C4-2B (cell line): ENCODE results near the gene GPR183.

Experiments
- CTCF ChIP-seq: fragments of 450-650 bp; conservative IDR thresholded peaks from 2 replicates; pipeline ENCODE4 v1.5.1; 2017; ENCODE audit warnings: mild to moderate bottlenecking
- ZFX ChIP-seq: fragments of 450-650 bp; IDR thresholded peaks from 2 replicates; pipeline ENCODE4 v1.6.1; 2017

GRCh38 chr13:99339736-99340397, 32.7 kb upstream of the GPR183 start:
- no peak for TF ChIP-seq CTCF
- no peak for TF ChIP-seq ZFX
